Central memory CD8-positive, alpha-beta T cell (primary cell): ENCODE measurements around the gene S100A2.
"Not testable (repeated sequence)": the region's sequence is repeated elsewhere in the genome, so short reads cannot be mapped to it uniquely, and the experiment has no call there.

ENCODE experiments used
- ATAC-seq: fragments of 150-1000 bp; cut with Tn5 transposase; replicated peaks from 2 replicates; pipeline ENCODE4 v1.10.0; 2022; ENCODE audit warnings: mild to moderate bottlenecking, moderate FRiP score, moderate number of reproducible peaks; ENCODE audit not compliant: poor library complexity, severe bottlenecking; ENCODE audit errors: extremely low read depth
- DNase-seq, 2 donors: peaks; one replicate each; pipeline ENCODE4 v3.0.0; 2021; ENCODE audit warnings: low spot score in 2 of 2
- H3K27ac Mint-ChIP-seq: one replicate; pipeline ENCODE4 v1.8.0; 2022; ENCODE audit warnings: low read depth, mild to moderate bottlenecking, moderate library complexity, mixed read lengths
- H3K27me3 Mint-ChIP-seq: one replicate; pipeline ENCODE4 v1.8.0; 2022; ENCODE audit warnings: mixed read lengths
- H3K36me3 Mint-ChIP-seq: one replicate; pipeline ENCODE4 v1.8.0; 2022; ENCODE audit warnings: mild to moderate bottlenecking, moderate library complexity, mixed read lengths; ENCODE audit not compliant: insufficient read depth
- H3K4me1 Mint-ChIP-seq: one replicate; pipeline ENCODE4 v1.8.0; 2022; ENCODE audit warnings: mixed read lengths
- H3K4me3 Mint-ChIP-seq: one replicate; pipeline ENCODE4 v1.8.0; 2022; ENCODE audit warnings: mild to moderate bottlenecking, moderate library complexity, mixed read lengths
- H3K9me3 Mint-ChIP-seq: one replicate; pipeline ENCODE4 v1.8.0; 2022; ENCODE audit warnings: mixed read lengths

The S100A2 gene

GRCh38 chr1:153525088-153525728, 40.4 kb downstream of the S100A2 start:
- Mint-ChIP-seq H3K27ac (no peak overlapping the region), H3K9me3 (no peaks in the 10 kb centered on the region), H3K4me3 (no peak overlapping the region), H3K27me3 (no peaks in the 10 kb centered on the region), H3K36me3 (no peaks in the 10 kb centered on the region), H3K4me1 (peaks cover 13% of the 10 kb centered on the region)
- ATAC-seq = no peak
- no peak for DNase-seq

- not testable (repeated sequence) for H3K4me3 Mint-ChIP-seq, DNase-seq, H3K27ac Mint-ChIP-seq
Measured at GRCh38 chr1:153522353-153523048, 43.1 kb downstream of the S100A2 start.

DNA sequence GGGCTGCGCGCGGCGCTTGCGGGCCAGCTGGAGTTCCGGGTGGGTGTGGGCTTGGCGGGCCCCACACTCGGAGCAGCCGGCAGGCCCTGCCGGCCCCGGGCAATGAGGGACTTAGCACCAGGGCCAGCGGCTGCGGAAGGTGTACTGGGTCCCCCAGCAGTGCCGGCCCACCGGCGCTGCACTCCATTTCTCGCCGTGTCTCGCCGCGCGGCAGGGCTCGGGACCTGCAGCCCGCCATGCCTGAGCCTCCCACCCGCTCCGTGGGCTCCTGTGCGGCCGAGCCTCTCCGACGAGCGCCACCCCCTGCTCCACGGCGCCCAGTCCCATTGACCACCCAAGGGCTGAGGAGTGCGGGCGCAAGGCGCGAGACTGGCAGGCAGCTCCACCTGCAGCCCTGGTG, 43.8 kb downstream of the S100A2 start:
- not testable (repeated sequence) for H3K27me3 Mint-ChIP-seq, H3K27ac Mint-ChIP-seq, ATAC-seq, H3K4me3 Mint-ChIP-seq, H3K9me3 Mint-ChIP-seq, DNase-seq, H3K36me3 Mint-ChIP-seq
- peaks cover 12% of the 10 kb centered on the region for H3K4me1 Mint-ChIP-seq

More at GRCh38 chr1:153522353-153523048, 43.1 kb downstream of the S100A2 start:
- H3K27me3 Mint-ChIP-seq, H3K9me3 Mint-ChIP-seq, H3K36me3 Mint-ChIP-seq, ATAC-seq: not testable (repeated sequence)
- peaks cover 13% of the 10 kb centered on the region for H3K4me1 Mint-ChIP-seq

- Mint-ChIP-seq H3K36me3 (no peaks in the 10 kb centered on the region), H3K4me3 (no peak overlapping the region), H3K4me1 (peaks cover 12% of the 10 kb centered on the region), H3K27ac (no peak overlapping the region), H3K9me3 (no peaks in the 10 kb centered on the region), H3K27me3 (no peaks in the 10 kb centered on the region)
- ATAC-seq = no peak
- DNase-seq = no peak
Measured at GRCh38 chr1:153520818-153521476, 44.7 kb downstream of the S100A2 start.

GRCh38 chr1:153520137-153520691, 45.4 kb downstream of the S100A2 start:
- peaks cover 12% of the 10 kb centered on the region for H3K4me1 Mint-ChIP-seq
- ATAC-seq, H3K4me3 Mint-ChIP-seq, H3K9me3 Mint-ChIP-seq, H3K27me3 Mint-ChIP-seq, H3K36me3 Mint-ChIP-seq, H3K27ac Mint-ChIP-seq, DNase-seq: not testable (repeated sequence)

- ATAC-seq (no peak), DNase-seq (no peak)
- Mint-ChIP-seq H3K9me3 (no peaks in the 10 kb centered on the region), H3K36me3 (no peaks in the 10 kb centered on the region), H3K27ac (no peak overlapping the region), H3K27me3 (no peaks in the 10 kb centered on the region), H3K4me3 (no peak overlapping the region), H3K4me1 (peaks cover 12% of the 10 kb centered on the region)
Measured at GRCh38 chr1:153519242-153519641, 46.4 kb downstream of the S100A2 start.

- H3K4me3 Mint-ChIP-seq = no peak overlapping the region
- no peaks in the 10 kb centered on the region for H3K27me3 Mint-ChIP-seq
- H3K4me1 Mint-ChIP-seq = peaks cover 10% of the 10 kb centered on the region
- DNase-seq (no peak), ATAC-seq (no peak)
- peak overlapping the region; percentile 16 for H3K27ac Mint-ChIP-seq
- no peaks in the 10 kb centered on the region for H3K9me3 Mint-ChIP-seq
- H3K36me3 Mint-ChIP-seq = no peaks in the 10 kb centered on the region
Measured at GRCh38 chr1:153515504-153516394, 49.9 kb downstream of the S100A2 start.

DNA sequence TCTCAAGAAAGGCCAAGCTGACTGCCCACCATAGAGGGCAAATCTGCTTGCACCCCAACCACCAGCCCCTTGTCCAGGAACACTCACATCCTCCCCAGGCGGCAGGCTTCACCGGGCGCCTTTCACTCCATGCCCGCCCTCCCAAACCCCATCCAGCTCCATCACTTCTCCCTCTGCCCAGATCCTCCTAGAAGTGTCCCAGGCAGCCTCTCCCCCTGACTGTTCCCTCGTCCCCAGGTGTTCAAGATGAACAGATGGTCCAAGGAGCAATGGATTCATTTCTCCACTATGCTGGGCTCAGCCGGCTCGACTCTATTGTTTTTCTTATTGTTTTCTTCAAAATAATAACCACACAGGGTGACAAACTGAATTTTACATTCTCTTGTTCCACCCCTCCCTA, 52.0 kb downstream of the S100A2 start:
- peaks cover 12% of the 10 kb centered on the region for H3K4me1 Mint-ChIP-seq
- no peak overlapping the region for H3K27ac Mint-ChIP-seq
- DNase-seq = no peak
- no peaks in the 10 kb centered on the region for H3K36me3 Mint-ChIP-seq
- H3K4me3 Mint-ChIP-seq = no peak overlapping the region
- no peaks in the 10 kb centered on the region for H3K9me3 Mint-ChIP-seq
- no peaks in the 10 kb centered on the region for H3K27me3 Mint-ChIP-seq
- ATAC-seq = no peak

GRCh38 chr1:153513023-153513422, 52.6 kb downstream of the S100A2 start:
- Mint-ChIP-seq H3K4me1 (peaks cover 12% of the 10 kb centered on the region), H3K4me3 (no peak overlapping the region), H3K36me3 (no peaks in the 10 kb centered on the region), H3K27me3 (no peaks in the 10 kb centered on the region), H3K27ac (no peak overlapping the region), H3K9me3 (no peaks in the 10 kb centered on the region)
- no peak for DNase-seq
- no peak for ATAC-seq
